Activated CD4-positive, alpha-beta memory T cell treated with anti-CD3 and anti-CD28 coated beads for 36 hours (primary cell): ENCODE measurements around the gene DSTYK. TPM values are rescaled to one million over a fixed set of nuclear protein-coding genes. Genes with fewer than 3 reads are reported as not detected.
A peak's percentile ranks its signal among the peaks of the same experiment; 100 is the strongest.
"Not testable (repeated sequence)": the region's sequence is repeated elsewhere in the genome, so short reads cannot be mapped to it uniquely, and the experiment has no call there.

ENCODE experiments used
- CTCF ChIA-PET: fragments of 350-600 bp; sonication (Branson Sonifier 250); formaldehyde crosslinking; loops from one replicate; lab custom pipeline; 2021; ENCODE audit warnings: antibody characterized with exemption, inconsistent platforms; lab: Charles Lee
- POLR2A ChIA-PET: fragments of 350-600 bp; sonication (Branson Sonifier 250); formaldehyde crosslinking; loops from one replicate; lab custom pipeline; 2021; ENCODE audit warnings: antibody characterized with exemption; lab: Charles Lee
- DNase-seq: peaks from one replicate; pipeline ENCODE4 v3.0.0-alpha.2; 2020
- H3K27ac Mint-ChIP-seq: one replicate; pipeline ENCODE4 v1.8.0; 2021; ENCODE audit warnings: mixed read lengths
- H3K27me3 Mint-ChIP-seq: one replicate; pipeline ENCODE4 v1.8.0; 2021; ENCODE audit warnings: mixed read lengths
- H3K36me3 Mint-ChIP-seq: one replicate; pipeline ENCODE4 v1.8.0; 2021; ENCODE audit warnings: mixed read lengths
- H3K4me1 Mint-ChIP-seq: one replicate; pipeline ENCODE4 v1.8.0; 2021; ENCODE audit warnings: low read depth, mixed read lengths
- H3K4me3 Mint-ChIP-seq: one replicate; pipeline ENCODE4 v1.8.0; 2021; ENCODE audit warnings: mild to moderate bottlenecking, mixed read lengths
- H3K9me3 Mint-ChIP-seq: one replicate; pipeline ENCODE4 v1.8.0; 2021; ENCODE audit warnings: mixed read lengths
- intact Hi-C: fragments of 100-400 bp; cut with micrococcal nuclease; formaldehyde crosslinking; loops from one replicate; pipeline ENCODE4 v1.15.1; 2023
- total RNA-seq, 2 experiments: library from RNA; stranded (reverse); gene quantifications; one replicate each; pipeline ENCODE4 v1.2.3, GENCODE V29; 2021

Gene DSTYK
- total RNA-seq, 2 experiments from 2014 or later = 9.0 to 9.8 TPM

GRCh38 chr1:205171369-205171768, 40.1 kb downstream of the DSTYK start:
- no peaks in the 10 kb centered on the region for H3K9me3 Mint-ChIP-seq
- ChIA-PET POLR2A (interaction anchor here (0.6 kb wide), 1 partner anchor 48 kb away, joined by 4 read pairs; no protein-coding TSS in a partner anchor), CTCF (interaction anchor here (2.9 kb wide), 2 partner anchors 59 to 84 kb away, joined by 9 to 12 read pairs; no protein-coding TSS in a partner anchor)
- H3K4me3 Mint-ChIP-seq = no peak overlapping the region
- DNase-seq = peak; percentile 13
- H3K4me1 Mint-ChIP-seq = peaks cover 24% of the 10 kb centered on the region
- intact Hi-C loops = loop anchor here (5.0 kb wide), 2 partner anchors 41 to 49 kb away; partner anchors contain the start of genes DSTYK and RBBP5
- H3K27me3 Mint-ChIP-seq = no peaks in the 10 kb centered on the region
- H3K36me3 Mint-ChIP-seq = peaks cover 17% of the 10 kb centered on the region
- H3K27ac Mint-ChIP-seq = no peak overlapping the region

GRCh38 chr1:205170532-205171269, 40.8 kb downstream of the DSTYK start:
- peaks cover 22% of the 10 kb centered on the region for H3K4me1 Mint-ChIP-seq
- H3K27ac Mint-ChIP-seq = no peak overlapping the region
- no peaks in the 10 kb centered on the region for H3K9me3 Mint-ChIP-seq
- intact Hi-C loops = loop anchor here (5.0 kb wide), 2 partner anchors 42 to 48 kb away; partner anchors contain the start of genes DSTYK and RBBP5
- POLR2A ChIA-PET = interaction anchor here (0.6 kb wide), 1 partner anchor 47 kb away, joined by 4 read pairs; no protein-coding TSS in a partner anchor
- no peak for DNase-seq
- peaks cover 17% of the 10 kb centered on the region for H3K36me3 Mint-ChIP-seq
- CTCF ChIA-PET = interaction anchor here (0.6 to 2.9 kb wide), 4 partner anchors 29 to 155 kb away, joined by 3 to 12 read pairs (median 6); no protein-coding TSS in a partner anchor
- no peak overlapping the region for H3K4me3 Mint-ChIP-seq
- no peaks in the 10 kb centered on the region for H3K27me3 Mint-ChIP-seq

GRCh38 chr1:205169248-205169647, 42.3 kb downstream of the DSTYK start:
- ChIA-PET POLR2A (no interaction called here), CTCF (interaction anchor here (1.5 kb wide), 1 partner anchor 10 kb away, joined by 3 read pairs; no protein-coding TSS in a partner anchor)
- Mint-ChIP-seq H3K36me3 (peaks cover 20% of the 10 kb centered on the region), H3K27me3 (no peaks in the 10 kb centered on the region), H3K4me3 (no peak overlapping the region), H3K27ac (no peak overlapping the region), H3K9me3 (no peaks in the 10 kb centered on the region), H3K4me1 (peaks cover 20% of the 10 kb centered on the region)
- intact Hi-C loops = no loop called here
- no peak for DNase-seq

- DNase-seq = no peak
- no peaks in the 10 kb centered on the region for H3K9me3 Mint-ChIP-seq
- no peak overlapping the region for H3K4me3 Mint-ChIP-seq
- H3K27me3 Mint-ChIP-seq = no peaks in the 10 kb centered on the region
- no peak overlapping the region for H3K27ac Mint-ChIP-seq
- intact Hi-C loops = no loop called here
- POLR2A ChIA-PET = no interaction called here
- H3K4me1 Mint-ChIP-seq = peaks cover 20% of the 10 kb centered on the region
- peaks cover 28% of the 10 kb centered on the region for H3K36me3 Mint-ChIP-seq
- CTCF ChIA-PET = interaction anchor here (1.5 kb wide), 1 partner anchor 9 kb away, joined by 3 read pairs; no protein-coding TSS in a partner anchor
Measured at GRCh38 chr1:205168291-205168690, 43.2 kb downstream of the DSTYK start.

- ChIA-PET POLR2A (no interaction called here), CTCF (interaction anchor here (1.6 to 1.7 kb wide), 2 partner anchors 18 to 21 kb away, joined by 5 to 9 read pairs; no protein-coding TSS in a partner anchor)
- Mint-ChIP-seq H3K9me3 (no peaks in the 10 kb centered on the region), H3K4me3 (no peak overlapping the region), H3K27ac (no peak overlapping the region), H3K36me3 (peaks cover 58% of the 10 kb centered on the region), H3K27me3 (no peaks in the 10 kb centered on the region), H3K4me1 (no peaks in the 10 kb centered on the region)
- no peak for DNase-seq
- intact Hi-C loops = no loop called here
Measured at GRCh38 chr1:205162301-205162700, 49.2 kb downstream of the DSTYK start.

GRCh38 chr1:205161076-205161475, 50.4 kb downstream of the DSTYK start:
- Mint-ChIP-seq H3K9me3 (peaks cover 12% of the 10 kb centered on the region), H3K27me3 (no peaks in the 10 kb centered on the region), H3K27ac (no peak overlapping the region), H3K4me3 (no peak overlapping the region), H3K4me1 (no peaks in the 10 kb centered on the region), H3K36me3 (peaks cover 70% of the 10 kb centered on the region)
- POLR2A ChIA-PET = no interaction called here
- DNase-seq = no peak
- CTCF ChIA-PET = no interaction called here
- intact Hi-C loops = no loop called here

GRCh38 chr1:205158048-205158616, 53.4 kb downstream of the DSTYK start:
- intact Hi-C loops = no loop called here
- Mint-ChIP-seq H3K4me3 (no peak overlapping the region), H3K36me3 (peaks cover 77% of the 10 kb centered on the region), H3K27me3 (no peaks in the 10 kb centered on the region), H3K4me1 (no peaks in the 10 kb centered on the region), H3K9me3 (peaks cover 15% of the 10 kb centered on the region), H3K27ac (no peak overlapping the region)
- POLR2A ChIA-PET = interaction anchor here (0.7 to 0.9 kb wide), 2 partner anchors 71 to 929 kb away, joined by 3 to 4 read pairs; no protein-coding TSS in a partner anchor
- DNase-seq = no peak
- CTCF ChIA-PET = interaction anchor here (1.1 to 2.9 kb wide), 6 partner anchors 11 to 98 kb away, joined by 3 to 13 read pairs (median 4); no protein-coding TSS in a partner anchor

- Mint-ChIP-seq H3K36me3 (peaks cover 64% of the 10 kb centered on the region), H3K9me3 (peaks cover 15% of the 10 kb centered on the region)
- DNase-seq, intact Hi-C loops, POLR2A ChIA-PET, H3K27ac Mint-ChIP-seq, H3K4me3 Mint-ChIP-seq, H3K4me1 Mint-ChIP-seq, H3K27me3 Mint-ChIP-seq: not testable (repeated sequence)
- CTCF ChIA-PET = interaction anchor here (0.5 to 0.7 kb wide), 2 partner anchors 14 to 900 kb away, joined by 3 to 5 read pairs; no protein-coding TSS in a partner anchor
Measured at GRCh38 chr1:205155665-205156377, 55.7 kb downstream of the DSTYK start.

- no peaks in the 10 kb centered on the region for H3K4me1 Mint-ChIP-seq
- H3K27ac Mint-ChIP-seq = no peak overlapping the region
- H3K9me3 Mint-ChIP-seq = peaks cover 15% of the 10 kb centered on the region
- DNase-seq = no peak
- H3K4me3 Mint-ChIP-seq = no peak overlapping the region
- intact Hi-C loops = no loop called here
- H3K36me3 Mint-ChIP-seq = peaks cover 42% of the 10 kb centered on the region
- ChIA-PET POLR2A (no interaction called here), CTCF (interaction anchor here (3.0 kb wide), 1 partner anchor 11 kb away, joined by 29 read pairs; no protein-coding TSS in a partner anchor)
- H3K27me3 Mint-ChIP-seq = no peaks in the 10 kb centered on the region
Measured at GRCh38 chr1:205152505-205152904, 59.0 kb downstream of the DSTYK start.

- H3K4me1 Mint-ChIP-seq = no peaks in the 10 kb centered on the region
- no peaks in the 10 kb centered on the region for H3K27me3 Mint-ChIP-seq
- intact Hi-C loops = no loop called here
- no peak for DNase-seq
- H3K36me3 Mint-ChIP-seq = peaks cover 34% of the 10 kb centered on the region
- no peak overlapping the region for H3K27ac Mint-ChIP-seq
- H3K9me3 Mint-ChIP-seq = peaks cover under 1% of the 10 kb centered on the region
- ChIA-PET CTCF (interaction anchor here (0.8 to 3.0 kb wide), 4 partner anchors 8 to 105 kb away, joined by 3 to 29 read pairs (median 4); partner anchors contain the start of gene TMCC2), POLR2A (interaction anchor here (1.2 kb wide), 1 partner anchor 13 kb away, joined by 3 read pairs; no protein-coding TSS in a partner anchor)
- H3K4me3 Mint-ChIP-seq = no peak overlapping the region
Measured at GRCh38 chr1:205150651-205151428, 60.7 kb downstream of the DSTYK start.
